Heart right ventricle (tissue), 16 donors: ENCODE data around the gene CACNA1G. TPM values are rescaled to one million over a fixed set of nuclear protein-coding genes. Genes with fewer than 3 reads are reported as not detected.

Experiments
- ATAC-seq, 8 donors: fragments of 200-7000 bp; cut with Tn5 transposase; one replicate each; pipeline ENCODE4 v1.9.1; 2020; ENCODE audit warnings: mild to moderate bottlenecking in 8 of 8, moderate library complexity in 8 of 8, moderate number of reproducible peaks in 1 of 8
- DNase-seq, 2 donors: peaks; one replicate each; pipeline ENCODE4 v3.0.0-alpha.2; 2020
- H3K27ac ChIP-seq, 10 donors: fragments of 200-600 bp; sonication (generic) in 2 of 10; one replicate each; pipeline versions ENCODE4 v1.5.0 to v1.8.0; 2020 to 2022; ENCODE audit warnings: mild to moderate bottlenecking in 3 of 10
- H3K27me3 ChIP-seq, 7 donors: fragments of 200-600 bp; one replicate each; pipeline ENCODE4 v1.8.0; 2021 to 2022; ENCODE audit warnings: mild to moderate bottlenecking in 2 of 7
- H3K36me3 ChIP-seq, 9 donors: fragments of 200-600 bp; sonication (generic) in 1 of 9; one replicate each; pipeline versions ENCODE4 v1.5.0 to v1.8.0; 2020 to 2022; ENCODE audit warnings: mild to moderate bottlenecking in 2 of 9
- H3K4me1 ChIP-seq, 9 donors: fragments of 200-600 bp; sonication (generic) in 1 of 9; one replicate each; pipeline versions ENCODE4 v1.5.0 to v1.8.0; 2020 to 2022; ENCODE audit warnings: mild to moderate bottlenecking in 4 of 9
- H3K4me3 ChIP-seq, 10 donors: fragments of 200-600 bp; sonication (generic) in 2 of 10; one replicate each; pipeline versions ENCODE4 v1.5.0 to v1.8.0; 2020 to 2022; ENCODE audit warnings: mild to moderate bottlenecking in 7 of 10, moderate library complexity in 2 of 10
- H3K9me3 ChIP-seq, 11 donors: fragments of 200-600 bp in 10 of 11; sonication (generic) in 2 of 11; one replicate each; pipeline versions ENCODE4 v1.5.0 to v1.8.0; 2013 to 2022; ENCODE audit warnings: mild to moderate bottlenecking in 2 of 11, control low read depth in 1 of 11, moderate library complexity in 1 of 11
- CTCF ChIP-seq, 9 donors: fragments of 200-600 bp; sonication (generic) in 2 of 9; IDR thresholded peaks; one replicate each; pipeline versions ENCODE4 v1.5.0 to v1.8.0; 2021 to 2022; ENCODE audit warnings: antibody characterized with exemption in 9 of 9, mild to moderate bottlenecking in 5 of 9, moderate library complexity in 1 of 9
- WGBS, 2 donors: extraction: QIAGEN DNeasy Blood & Tissue Kit; methylation state at CpG; one replicate each; pipeline ENCODE4 v1.1.7; 2013; ENCODE audit warnings: inconsistent platforms in 1 of 2; 5-methylcytosine and 5-hydroxymethylcytosine counted together
- intact Hi-C, 10 donors: fragments of 100-400 bp; cut with DNase I; formaldehyde crosslinking; loops; one replicate each; pipeline versions ENCODE4 v1.11.1 to v1.14.2; 2022
- polyA plus RNA-seq, 2 donors: library from polyadenylated mRNA; stranded (reverse); fragments of 200-250 nt; gene quantifications; one replicate each; pipeline ENCODE4 v1.2.3, GENCODE V29; 2013
- total RNA-seq, 10 donors: library from RNA; stranded (reverse); fragmentation: NEBNext Ultra II Directional in 3 of 10; extraction: Animal tissue kit (Norgen Biotek cat#: 25700) in 3 of 10; gene quantifications; one replicate each; pipeline versions ENCODE4 v1.2.1 to v1.2.4, GENCODE V29; 2021 to 2023
- donor health status: Arrhythmogenic right ventricular cardiomyopathy.
- donor health status: ischemic (EF 13 %, LVEDD 7.1; RV severe dilation, severe dysfunction).
- donor health status: healthy with polysubstance abuse.
- donor health status: DM: no; HTN: yes; CAD: no.
- donor health status: DM: no; HTN: no; CAD: no.
- donor health status: ischemic (EF 25% LVEDD 6.9; RV normal size, moderate dysfunction).
- donor health status: ischemic (EF 25% LVEDD 5.7; RV mildly dilated, moderate dysfunction).
- donor health status: healthy.
- donor health status: DM: yes; HTN: yes; CAD: no.
- donor health status: Ischemic cardiomyopathy.
- donor health status: ischemic (EF 35%, LVEDD 5.7; RV mildly dilated, moderate dysfunction).
- donor health status: nonischemic (EF 11% LVEDD 7.7; RV severe dilation, severe dysfunction).
- donor health status: DM: yes; HTN: yes; CAD: no.
- donor health status: PGD.
- donor health status: ischemic (EF 29% LVEDD 5.4; RV normal size, mild dysfunction).
- donor health status: nonischemic (EF 23%, LVEDD 6.1; RV moderate dilation, normal function).

CACNA1G gene
- total and polyA plus RNA-seq, 12 donors, result 0.04 to 0.46 (median 0.24) TPM

- DNase-seq, result no peak
- intact Hi-C loops, result loop anchor here in 7 of 10 donors (2.0 to 5.0 kb wide), 3 partner anchors 45 to 50 kb away; no protein-coding TSS in a partner anchor
- Histone ChIP-seq H3K36me3 (no peaks in the 10 kb centered on the region), H3K4me3 (no peak overlapping the region), H3K9me3 (no peaks in the 10 kb centered on the region), H3K27ac (no peak overlapping the region), H3K4me1 (peaks cover 0 to 28% (median 10%) of the 10 kb centered on the region in 9 donors), H3K27me3 (peaks cover 12 to 98% (median 75%) of the 10 kb centered on the region in 7 donors)
- ATAC-seq, result no peak
- no peak for TF ChIP-seq CTCF (IDR thresholded peaks at IDR 0.05)
- 79 to 83% methylated on average over 9 of the region's 9 CpGs for WGBS, 2 donors
These were observed 71.5 kb downstream of the CACNA1G start for GRCh38 chr17:50631908-50632571.

- WGBS, 2 donors, result 85 to 93% methylated on average over 5 of the region's 5 CpGs
- Histone ChIP-seq H3K4me1 (peaks cover 0 to 28% (median 10%) of the 10 kb centered on the region in 9 donors), H3K27ac (no peak overlapping the region), H3K36me3 (no peaks in the 10 kb centered on the region), H3K4me3 (no peak overlapping the region), H3K27me3 (peaks cover 12 to 94% (median 71%) of the 10 kb centered on the region in 7 donors), H3K9me3 (no peaks in the 10 kb centered on the region)
- DNase-seq (no peak), ATAC-seq (no peak)
- intact Hi-C loops, result loop anchor here in 6 of 10 donors (5.0 kb wide), 2 partner anchors 45 to 50 kb away; no protein-coding TSS in a partner anchor
- TF ChIP-seq CTCF (IDR thresholded peaks at IDR 0.05), result no peak
These were observed 72.1 kb downstream of the CACNA1G start for GRCh38 chr17:50632637-50633036.

GRCh38 chr17:50633683-50634082 is 73.2 kb downstream of the CACNA1G start:
- Histone ChIP-seq H3K4me3 (no peak overlapping the region), H3K9me3 (no peaks in the 10 kb centered on the region), H3K27ac (no peak overlapping the region), H3K4me1 (peaks cover 2 to 34% (median 12%) of the 10 kb centered on the region in 9 donors), H3K27me3 (peaks cover 12 to 84% (median 61%) of the 10 kb centered on the region in 7 donors), H3K36me3 (no peaks in the 10 kb centered on the region)
- intact Hi-C loops, result loop anchor here in 6 of 10 donors (5.0 kb wide), 2 partner anchors 44 to 49 kb away; no protein-coding TSS in a partner anchor
- no peak for TF ChIP-seq CTCF (IDR thresholded peaks at IDR 0.05)
- ATAC-seq (no peak), DNase-seq (no peak)
- WGBS, 2 donors, result 94 to 96% methylated on average over 9 of the region's 9 CpGs

- H3K4me3 ChIP-seq, result peak within 1 kb of the TSS in 9 of 10 donors; percentile 38 to 59 (median 46)
- WGBS, 2 donors, result 13 to 14% methylated on average over 48 of the region's 48 CpGs
- peaks cover 8 to 41% (median 19%) of the 10 kb centered on the region in 9 donors for H3K4me1 ChIP-seq
- no peaks in the 10 kb centered on the region for H3K36me3 ChIP-seq
- H3K27me3 ChIP-seq, result peaks cover 12 to 77% (median 57%) of the 10 kb centered on the region in 7 donors
- H3K9me3 ChIP-seq, result no peaks in the 10 kb centered on the region
- intact Hi-C loops, result loop anchor here in 6 of 10 donors (5.0 kb wide), 2 partner anchors 43 to 48 kb away; no protein-coding TSS in a partner anchor
- no peak for TF ChIP-seq CTCF (IDR thresholded peaks at IDR 0.05)
- H3K27ac ChIP-seq, result peak within 1 kb of the TSS in 1 of 10 donors; percentile 83
- ATAC-seq, result peak in 4 of 8 donors; percentile 28 to 46 (median 40)
- peak in 1 of 2 donors; percentile 55 for DNase-seq
These were observed 73.9 kb downstream of the CACNA1G start, which contains the start of gene ABCC3 for GRCh38 chr17:50634224-50634914. Gene ABCC3, plus strand, starts transcription at chr17:50634881. Its CDS starts 56 bp downstream, at chr17:50634937.
